Endothelial cell (in vitro differentiated cells): ENCODE results near the gene APOL2. TPM values are rescaled to one million over a fixed set of nuclear protein-coding genes. Genes with fewer than 3 reads are reported as not detected.
A peak's percentile ranks its signal among the peaks of the same experiment; 100 is the strongest.

ENCODE experiments used
- DNase-seq: peaks from one replicate; pipeline ENCODE4 v3.0.0; 2021; ENCODE audit warnings: low spot score
- H3K27ac Mint-ChIP-seq: one replicate; pipeline ENCODE4 v1.8.0; 2021; ENCODE audit warnings: mixed read lengths, inconsistent platforms; ENCODE audit not compliant: unreplicated experiment
- H3K27me3 Mint-ChIP-seq: one replicate; pipeline ENCODE4 v1.8.0; 2021; ENCODE audit warnings: mild to moderate bottlenecking, moderate library complexity, mixed read lengths, inconsistent platforms; ENCODE audit not compliant: unreplicated experiment
- H3K36me3 Mint-ChIP-seq: one replicate; pipeline ENCODE4 v1.8.0; 2021; ENCODE audit warnings: mild to moderate bottlenecking, low read depth, mixed read lengths, inconsistent platforms; ENCODE audit not compliant: unreplicated experiment
- H3K4me1 Mint-ChIP-seq: one replicate; pipeline ENCODE4 v1.8.0; 2021; ENCODE audit warnings: mild to moderate bottlenecking, mixed read lengths, inconsistent platforms; ENCODE audit not compliant: unreplicated experiment
- H3K4me3 Mint-ChIP-seq: one replicate; pipeline ENCODE4 v1.8.0; 2021; ENCODE audit warnings: mild to moderate bottlenecking, mixed read lengths, inconsistent platforms; ENCODE audit not compliant: unreplicated experiment
- H3K9me3 Mint-ChIP-seq: one replicate; pipeline ENCODE4 v1.8.0; 2021; ENCODE audit warnings: mixed read lengths, inconsistent platforms; ENCODE audit not compliant: unreplicated experiment
- CTCF ChIP-seq: fragments of 200-600 bp; sonication (generic); IDR thresholded peaks from one replicate; pipeline ENCODE4 v1.5.0; 2021; ENCODE audit warnings: antibody characterized with exemption; ENCODE audit not compliant: unreplicated experiment
- total RNA-seq: library from RNA; stranded (reverse); fragmentation: NEBNext Ultra II Directional; extraction: Animal tissue kit (Norgen Biotek cat#: 25700); gene quantifications from one replicate; pipeline ENCODE4 v1.2.1, GENCODE V29; 2021; ENCODE audit not compliant: unreplicated experiment

APOL2 gene
- total RNA-seq, 1 donor from 2014 or later, result 55.3 TPM

- no peak for DNase-seq
These were observed 4.7 kb upstream of the APOL2 start for GRCh38 chr22:36243986-36244385.

GRCh38 chr22:36239150-36239400, 252 bp downstream of the APOL2 start:
- H3K4me1 Mint-ChIP-seq, result peaks cover 42% of the 10 kb centered on the region
- H3K36me3 Mint-ChIP-seq, result peaks cover 15% of the 10 kb centered on the region
- no peak for TF ChIP-seq CTCF
- no peaks in the 10 kb centered on the region for H3K9me3 Mint-ChIP-seq
- H3K27me3 Mint-ChIP-seq, result peaks cover 8% of the 10 kb centered on the region
- no peak for DNase-seq
- peak overlapping the region; percentile 93 for H3K4me3 Mint-ChIP-seq
- H3K27ac Mint-ChIP-seq, result peak overlapping the region; percentile 95

More at GRCh38 chr22:36243986-36244385, 4.7 kb upstream of the APOL2 start:
- H3K4me3 Mint-ChIP-seq, result no peak overlapping the region
- TF ChIP-seq CTCF, result no peak
- H3K27ac Mint-ChIP-seq, result no peak overlapping the region
- peaks cover 7% of the 10 kb centered on the region for H3K27me3 Mint-ChIP-seq
- peaks cover 4% of the 10 kb centered on the region for H3K36me3 Mint-ChIP-seq
- peaks cover 11% of the 10 kb centered on the region for H3K4me1 Mint-ChIP-seq
- H3K9me3 Mint-ChIP-seq, result peaks cover 13% of the 10 kb centered on the region

GRCh38 chr22:36238373-36239149, 766 bp downstream of the APOL2 start:
- Mint-ChIP-seq H3K27me3 (peaks cover 8% of the 10 kb centered on the region), H3K9me3 (no peaks in the 10 kb centered on the region), H3K4me3 (peak overlapping the region; percentile 93), H3K27ac (peak overlapping the region; percentile 95), H3K36me3 (peaks cover 19% of the 10 kb centered on the region), H3K4me1 (peaks cover 44% of the 10 kb centered on the region)
- DNase-seq, result no peak
- TF ChIP-seq CTCF, result no peak

GRCh38 chr22:36237462-36238372, 1.6 kb downstream of the APOL2 start:
- Mint-ChIP-seq H3K4me1 (peaks cover 44% of the 10 kb centered on the region), H3K27me3 (peaks cover 8% of the 10 kb centered on the region), H3K27ac (peak overlapping the region; percentile 78), H3K36me3 (peaks cover 26% of the 10 kb centered on the region), H3K4me3 (peak overlapping the region; percentile 63), H3K9me3 (no peaks in the 10 kb centered on the region)
- TF ChIP-seq CTCF, result no peak
- no peak for DNase-seq
